ENCODE results near the gene ZSCAN22. TPM values are rescaled to one million over a fixed set of nuclear protein-coding genes. Genes with fewer than 3 reads are reported as not detected.
A peak's percentile ranks its signal among the peaks of the same experiment; 100 is the strongest.

ZSCAN22 gene
- polyA plus RNA-seq, 1 experiment, result 2.6 TPM

DNA sequence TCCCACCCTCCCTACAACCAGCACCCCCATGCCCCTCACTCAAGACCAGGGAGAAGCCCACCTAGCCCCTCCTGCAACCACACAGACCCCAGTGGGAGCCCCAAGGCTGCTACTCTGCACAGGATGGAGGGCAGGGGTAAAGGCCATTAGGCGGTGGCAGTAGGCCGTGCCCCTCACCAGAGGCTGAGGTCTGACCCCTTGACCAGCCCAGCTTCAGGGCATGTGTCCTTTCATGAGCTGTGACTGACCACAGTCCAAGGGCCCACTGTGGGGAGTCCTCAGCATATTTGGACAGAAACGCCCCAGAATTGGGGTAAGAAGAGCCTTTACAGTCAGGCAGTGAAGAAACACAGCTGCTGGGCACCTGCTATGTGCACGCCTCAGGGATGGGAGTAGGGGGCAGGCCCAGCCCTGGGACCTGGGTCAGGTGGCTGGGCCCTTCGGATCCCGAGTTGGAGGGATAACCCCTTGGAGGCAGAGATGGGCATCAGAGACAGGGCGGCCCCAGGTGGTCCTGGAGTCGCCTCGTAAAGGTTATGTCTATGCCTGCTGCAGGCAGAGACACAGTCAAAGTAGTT is 58.6 kb downstream of the ZSCAN22 start:
- Histone ChIP-seq H3K9me3 (ENCODE audit: control insufficient read depth, insufficient read depth, low read length) (no peaks in the 10 kb centered on the region; the same call in 1 of the 2 replicates), H3K4me3 (ENCODE audit: low read depth, low read length) (peak overlapping the region; percentile 97), H3K27me3 (ENCODE audit: control insufficient read depth, insufficient read depth, low read length) (no peaks in the 10 kb centered on the region), H3K27ac (ENCODE audit: low read depth, low read length) (peak overlapping the region; percentile 99)
- CTCF ChIA-PET, result no interaction called here
- POLR2A ChIA-PET, result interaction anchor here (0.6 to 1.2 kb wide), 2 partner anchors 37 to 135 kb away, joined by 3 read pairs; partner anchors contain the start of gene ZBTB45
- TF ChIP-seq, protein P1, sequence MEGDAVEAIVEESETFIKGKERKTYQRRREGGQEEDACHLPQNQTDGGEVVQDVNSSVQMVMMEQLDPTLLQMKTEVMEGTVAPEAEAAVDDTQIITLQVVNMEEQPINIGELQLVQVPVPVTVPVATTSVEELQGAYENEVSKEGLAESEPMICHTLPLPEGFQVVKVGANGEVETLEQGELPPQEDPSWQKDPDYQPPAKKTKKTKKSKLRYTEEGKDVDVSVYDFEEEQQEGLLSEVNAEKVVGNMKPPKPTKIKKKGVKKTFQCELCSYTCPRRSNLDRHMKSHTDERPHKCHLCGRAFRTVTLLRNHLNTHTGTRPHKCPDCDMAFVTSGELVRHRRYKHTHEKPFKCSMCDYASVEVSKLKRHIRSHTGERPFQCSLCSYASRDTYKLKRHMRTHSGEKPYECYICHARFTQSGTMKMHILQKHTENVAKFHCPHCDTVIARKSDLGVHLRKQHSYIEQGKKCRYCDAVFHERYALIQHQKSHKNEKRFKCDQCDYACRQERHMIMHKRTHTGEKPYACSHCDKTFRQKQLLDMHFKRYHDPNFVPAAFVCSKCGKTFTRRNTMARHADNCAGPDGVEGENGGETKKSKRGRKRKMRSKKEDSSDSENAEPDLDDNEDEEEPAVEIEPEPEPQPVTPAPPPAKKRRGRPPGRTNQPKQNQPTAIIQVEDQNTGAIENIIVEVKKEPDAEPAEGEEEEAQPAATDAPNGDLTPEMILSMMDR (IDR thresholded peaks at IDR 0.05; ENCODE audit: low read depth, low read length), result no peak
- DNase-seq (ENCODE audit: low read depth, low spot score), result no peak

DNA sequence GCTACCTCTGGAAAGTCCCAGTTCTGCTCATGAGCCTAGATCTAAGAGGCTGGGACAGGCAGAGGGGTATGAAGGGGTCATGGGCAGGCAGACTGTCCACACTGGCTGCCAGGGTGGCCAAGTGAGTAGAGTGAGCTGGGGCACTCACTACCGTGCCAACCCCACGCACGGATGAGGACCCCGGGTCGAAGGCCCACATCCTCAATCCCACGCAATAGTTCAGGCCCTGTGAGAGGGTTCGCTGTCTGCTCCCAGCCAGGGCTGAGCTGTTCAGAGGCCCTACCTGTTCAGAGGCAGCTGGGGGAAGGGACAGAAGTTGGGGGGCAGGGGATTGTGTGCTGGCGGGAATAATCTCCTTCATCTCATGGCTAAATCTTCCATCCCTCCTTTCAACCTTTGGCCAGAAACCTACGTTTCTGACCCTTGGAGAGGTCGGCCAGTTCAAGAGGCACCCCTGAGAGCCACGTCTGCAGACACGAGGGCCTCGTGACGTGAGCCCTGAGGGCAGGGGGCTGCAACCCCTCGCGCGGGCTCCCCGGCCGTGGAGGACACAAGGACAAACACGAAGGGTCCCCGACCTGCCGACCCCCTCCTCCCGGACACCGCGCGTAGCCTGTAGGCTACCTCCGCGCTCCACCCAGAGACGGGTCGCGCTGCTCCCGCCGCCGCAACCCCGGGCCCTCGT is 59.2 kb downstream of the ZSCAN22 start:
- Histone ChIP-seq H3K9me3 (ENCODE audit: control insufficient read depth, insufficient read depth, low read length) (no peaks in the 10 kb centered on the region; the same call in 1 of the 2 replicates), H3K4me3 (ENCODE audit: low read depth, low read length) (peak overlapping the region; percentile 97), H3K27me3 (ENCODE audit: control insufficient read depth, insufficient read depth, low read length) (no peaks in the 10 kb centered on the region), H3K27ac (ENCODE audit: low read depth, low read length) (peak overlapping the region; percentile 99)
- ChIA-PET CTCF (no interaction called here), POLR2A (interaction anchor here (0.6 to 1.2 kb wide), 4 partner anchors 12 to 213 kb away, joined by 3 read pairs; partner anchors contain the start of gene ZBTB45)
- TF ChIP-seq, protein P1 (IDR thresholded peaks at IDR 0.05; ENCODE audit: low read depth, low read length), result no peak
- DNase-seq (ENCODE audit: low read depth, low spot score), result no peak

DNA sequence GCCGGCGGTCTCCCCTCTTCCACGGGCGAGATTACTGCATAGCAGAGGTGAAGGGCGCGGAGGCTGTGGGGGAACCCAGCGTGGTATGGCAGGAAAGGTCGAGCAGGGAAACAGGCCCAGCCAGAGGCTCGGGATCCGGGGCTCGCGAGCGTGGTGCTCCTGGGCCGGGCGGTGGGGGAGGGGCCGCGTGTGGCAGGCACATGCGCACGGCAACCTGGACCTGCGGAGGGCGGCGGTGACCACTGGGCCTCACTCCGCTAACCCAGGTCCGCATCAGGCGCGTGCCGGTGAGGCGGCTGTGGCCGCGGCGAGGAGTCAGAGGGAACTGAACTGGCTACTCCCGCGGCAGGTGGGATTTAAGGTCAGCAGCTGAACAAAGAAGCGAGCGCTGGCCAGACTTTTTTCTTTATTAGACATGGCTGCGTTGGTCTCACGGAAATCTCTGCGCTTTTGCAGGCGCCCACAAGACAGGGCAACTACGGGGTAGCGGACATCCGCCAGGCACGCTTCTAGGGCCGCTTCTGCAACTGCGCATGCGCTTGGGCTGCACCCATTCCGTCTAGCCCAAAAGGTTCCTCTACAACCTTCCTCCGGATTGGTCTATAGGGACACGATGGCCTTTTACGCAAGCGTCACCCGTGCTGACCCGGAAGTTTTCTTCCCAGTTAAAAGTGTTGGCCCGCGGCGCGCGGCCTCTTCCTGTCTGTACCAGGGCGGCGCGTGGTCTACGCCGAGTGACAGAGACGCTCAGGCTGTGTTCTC is 60.0 kb downstream of the ZSCAN22 start, which contains the start of gene RPS5:
Gene RPS5 (plus strand): TSS at position 694 of the 762 bp plus-strand sequence. CDS start 869 bp downstream, outside the sequence.
- Histone ChIP-seq H3K4me3 (ENCODE audit: low read depth, low read length) (peak within 1 kb of the TSS; percentile 97), H3K27ac (ENCODE audit: low read depth, low read length) (peak within 1 kb of the TSS; percentile 99), H3K9me3 (ENCODE audit: control insufficient read depth, insufficient read depth, low read length) (no peaks in the 10 kb centered on the region; the same call in 1 of the 2 replicates), H3K27me3 (ENCODE audit: control insufficient read depth, insufficient read depth, low read length) (no peaks in the 10 kb centered on the region)
- DNase-seq (ENCODE audit: low read depth, low spot score), result peak; percentile 98
- ChIA-PET POLR2A (interaction anchor here (0.6 to 1.5 kb wide), 4 partner anchors 13 to 213 kb away, joined by 3 to 4 read pairs (median 3); partner anchors contain the start of gene ZBTB45), CTCF (no interaction called here)
- TF ChIP-seq, protein P1 (IDR thresholded peaks at IDR 0.05; ENCODE audit: low read depth, low read length), result no peak

DNA sequence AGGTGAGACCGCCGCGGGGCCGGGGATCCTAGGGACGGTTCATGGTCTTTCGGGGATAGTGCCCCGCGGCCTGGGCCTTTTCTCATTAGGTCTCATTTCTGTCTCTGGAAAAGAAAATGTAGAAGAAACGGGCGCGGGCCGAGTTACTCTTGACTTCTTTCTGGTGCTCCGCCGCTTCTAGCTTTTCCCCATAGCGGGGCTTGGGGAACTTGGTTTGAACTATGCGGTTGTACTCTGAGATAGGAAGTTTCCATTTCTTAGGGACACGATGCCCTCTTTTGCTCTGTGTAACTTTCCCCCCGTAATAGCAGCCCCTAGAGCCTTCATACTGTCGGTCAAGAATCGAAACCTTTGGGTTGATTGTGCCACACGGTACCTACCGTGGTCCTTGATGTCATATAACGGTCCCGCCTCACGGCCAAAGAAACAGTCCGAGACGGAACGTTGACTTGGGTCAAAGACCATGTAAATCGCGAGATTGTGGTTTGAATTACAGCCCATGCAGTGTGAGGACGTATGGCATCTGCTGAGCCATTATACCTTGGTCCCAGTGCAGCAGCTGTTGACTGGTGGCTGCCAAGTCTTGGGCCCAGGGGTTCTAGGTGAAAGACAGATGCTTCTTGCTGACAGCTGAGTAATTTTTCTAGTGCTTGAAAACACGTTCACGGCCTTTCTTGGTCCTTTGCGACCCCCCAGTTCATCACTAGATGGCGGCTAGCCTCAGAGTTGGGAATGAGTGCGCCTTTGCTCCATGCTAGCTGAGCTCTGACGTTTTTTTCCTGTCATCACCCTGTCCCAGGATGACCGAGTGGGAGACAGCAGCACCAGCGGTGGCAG is 60.8 kb downstream of the ZSCAN22 start:
- H3K9me3 ChIP-seq (ENCODE audit: control insufficient read depth, insufficient read depth, low read length), result no peaks in the 10 kb centered on the region; the same call in 1 of the 2 replicates
- TF ChIP-seq, protein P1 (IDR thresholded peaks at IDR 0.05; ENCODE audit: low read depth, low read length), result no peak
- ChIA-PET CTCF (interaction anchor here (0.6 kb wide), 1 partner anchor 16 kb away, joined by 3 read pairs; no protein-coding TSS in a partner anchor), POLR2A (interaction anchor here (0.6 to 1.5 kb wide), 5 partner anchors 14 to 911 kb away, joined by 3 to 4 read pairs (median 3); no protein-coding TSS in a partner anchor)
- H3K27ac ChIP-seq (ENCODE audit: low read depth, low read length), result peak overlapping the region; percentile 99
- no peak for DNase-seq (ENCODE audit: low read depth, low spot score)
- H3K27me3 ChIP-seq (ENCODE audit: control insufficient read depth, insufficient read depth, low read length), result no peaks in the 10 kb centered on the region
- H3K4me3 ChIP-seq (ENCODE audit: low read depth, low read length), result peak overlapping the region; percentile 97
